ENCODE data around the gene ALPK1.

DNA sequence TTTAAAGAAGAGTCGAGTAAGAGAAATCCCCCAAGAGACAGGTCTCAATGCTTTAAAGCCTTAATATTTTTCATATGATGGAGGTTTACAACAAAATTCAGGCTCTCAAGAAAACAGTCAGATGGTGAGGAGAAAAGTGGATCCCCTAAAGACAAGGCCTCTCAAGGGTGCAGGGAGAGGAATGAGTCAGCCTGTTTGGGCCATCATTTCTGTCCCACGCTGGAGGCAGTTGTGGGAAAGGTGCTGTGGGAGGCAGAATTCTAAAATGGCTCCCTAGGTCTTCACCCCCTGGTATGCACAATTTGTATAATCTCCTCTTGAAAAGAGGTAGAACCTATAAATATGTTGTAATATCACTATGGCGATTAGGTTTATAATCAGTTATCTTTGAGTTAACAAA, 6.8 kb upstream of the ALPK1 start:
- TF ChIP-seq, protein P1, sequence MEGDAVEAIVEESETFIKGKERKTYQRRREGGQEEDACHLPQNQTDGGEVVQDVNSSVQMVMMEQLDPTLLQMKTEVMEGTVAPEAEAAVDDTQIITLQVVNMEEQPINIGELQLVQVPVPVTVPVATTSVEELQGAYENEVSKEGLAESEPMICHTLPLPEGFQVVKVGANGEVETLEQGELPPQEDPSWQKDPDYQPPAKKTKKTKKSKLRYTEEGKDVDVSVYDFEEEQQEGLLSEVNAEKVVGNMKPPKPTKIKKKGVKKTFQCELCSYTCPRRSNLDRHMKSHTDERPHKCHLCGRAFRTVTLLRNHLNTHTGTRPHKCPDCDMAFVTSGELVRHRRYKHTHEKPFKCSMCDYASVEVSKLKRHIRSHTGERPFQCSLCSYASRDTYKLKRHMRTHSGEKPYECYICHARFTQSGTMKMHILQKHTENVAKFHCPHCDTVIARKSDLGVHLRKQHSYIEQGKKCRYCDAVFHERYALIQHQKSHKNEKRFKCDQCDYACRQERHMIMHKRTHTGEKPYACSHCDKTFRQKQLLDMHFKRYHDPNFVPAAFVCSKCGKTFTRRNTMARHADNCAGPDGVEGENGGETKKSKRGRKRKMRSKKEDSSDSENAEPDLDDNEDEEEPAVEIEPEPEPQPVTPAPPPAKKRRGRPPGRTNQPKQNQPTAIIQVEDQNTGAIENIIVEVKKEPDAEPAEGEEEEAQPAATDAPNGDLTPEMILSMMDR (tag by site-specific recombination; IDR thresholded peaks at IDR 0.05), result no peak
- TF ChIP-seq ZNF324 (tag by site-specific recombination; IDR thresholded peaks at IDR 0.05) (no peak), GLIS2 (tag by site-specific recombination; IDR thresholded peaks at IDR 0.05) (no peak), ZFP41 (tag by site-specific recombination; IDR thresholded peaks at IDR 0.05; ENCODE audit: borderline replicate concordance) (no peak), OVOL3 (tag by site-specific recombination; IDR thresholded peaks at IDR 0.05) (no peak)
- TF ChIP-seq, protein P2, sequence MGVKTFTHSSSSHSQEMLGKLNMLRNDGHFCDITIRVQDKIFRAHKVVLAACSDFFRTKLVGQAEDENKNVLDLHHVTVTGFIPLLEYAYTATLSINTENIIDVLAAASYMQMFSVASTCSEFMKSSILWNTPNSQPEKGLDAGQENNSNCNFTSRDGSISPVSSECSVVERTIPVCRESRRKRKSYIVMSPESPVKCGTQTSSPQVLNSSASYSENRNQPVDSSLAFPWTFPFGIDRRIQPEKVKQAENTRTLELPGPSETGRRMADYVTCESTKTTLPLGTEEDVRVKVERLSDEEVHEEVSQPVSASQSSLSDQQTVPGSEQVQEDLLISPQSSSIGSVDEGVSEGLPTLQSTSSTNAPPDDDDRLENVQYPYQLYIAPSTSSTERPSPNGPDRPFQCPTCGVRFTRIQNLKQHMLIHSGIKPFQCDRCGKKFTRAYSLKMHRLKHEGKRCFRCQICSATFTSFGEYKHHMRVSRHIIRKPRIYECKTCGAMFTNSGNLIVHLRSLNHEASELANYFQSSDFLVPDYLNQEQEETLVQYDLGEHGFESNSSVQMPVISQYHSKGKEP (tag by site-specific recombination; IDR thresholded peaks at IDR 0.05), result no peak
